WTC11 (cell line): ENCODE measurements around the gene AP1S1. TPM values are rescaled to one million over a fixed set of nuclear protein-coding genes. Genes with fewer than 3 reads are reported as not detected.

ENCODE experiments used
- ATF1 ChIP-seq: sonication (generic); formaldehyde crosslinking; IDR thresholded peaks from 2 replicates; pipeline ENCODE4 v1.8.1; 2023; ENCODE audit warnings: mild to moderate bottlenecking, moderate library complexity, missing genetic modification reagents
- CREB1 ChIP-seq: sonication (generic); formaldehyde crosslinking; IDR thresholded peaks from 2 replicates; pipeline ENCODE4 v1.8.0; 2023; ENCODE audit warnings: mild to moderate bottlenecking, missing genetic modification reagents
- CTCF ChIP-seq: fragments of 200-600 bp; IDR thresholded peaks from 2 replicates; pipeline ENCODE4 v1.8.0; 2022; ENCODE audit warnings: antibody characterized with exemption
- E2F5 ChIP-seq: sonication (generic); formaldehyde crosslinking; IDR thresholded peaks from 2 replicates; pipeline ENCODE4 v1.8.1; 2022; ENCODE audit warnings: mild to moderate bottlenecking, moderate library complexity, missing genetic modification reagents
- ESRRA ChIP-seq: sonication (generic); formaldehyde crosslinking; IDR thresholded peaks from 2 replicates; pipeline ENCODE4 v1.8.1; 2022; ENCODE audit warnings: mild to moderate bottlenecking, missing genetic modification reagents, borderline replicate concordance
- ETV6 ChIP-seq: sonication (generic); formaldehyde crosslinking; IDR thresholded peaks from 2 replicates; pipeline ENCODE4 v1.8.1; 2022; ENCODE audit warnings: mild to moderate bottlenecking, missing genetic modification reagents
- FOXP1 ChIP-seq: sonication (generic); formaldehyde crosslinking; IDR thresholded peaks from 2 replicates; pipeline ENCODE4 v1.8.0; 2022; ENCODE audit warnings: missing genetic modification reagents, mild to moderate bottlenecking, moderate library complexity, borderline replicate concordance
- HMGA2 ChIP-seq: fragments of 250-450 bp; sonication (Bioruptor Pico); IDR thresholded peaks from 2 replicates; pipeline ENCODE4 v1.4.0; 2021; ENCODE audit warnings: mild to moderate bottlenecking, moderate library complexity
- JUN ChIP-seq: sonication (generic); formaldehyde crosslinking; IDR thresholded peaks from 2 replicates; pipeline ENCODE4 v1.8.0; 2023; ENCODE audit warnings: mild to moderate bottlenecking, missing genetic modification reagents
- OVOL2 ChIP-seq: fragments of 250-450 bp; sonication (Bioruptor Pico); IDR thresholded peaks from 2 replicates; pipeline ENCODE4 v1.9.0; 2021; ENCODE audit warnings: mild to moderate bottlenecking, borderline replicate concordance
- SMAD4 ChIP-seq: sonication (generic); formaldehyde crosslinking; IDR thresholded peaks from 2 replicates; pipeline ENCODE4 v1.8.0; 2022; ENCODE audit warnings: mild to moderate bottlenecking, missing genetic modification reagents
- SOX15 ChIP-seq: fragments of 250-450 bp; sonication (Bioruptor Pico); IDR thresholded peaks from 2 replicates; pipeline ENCODE4 v1.9.0; 2021; ENCODE audit warnings: mild to moderate bottlenecking
- STAT6 ChIP-seq: sonication (generic); formaldehyde crosslinking; conservative IDR thresholded peaks from 2 replicates; pipeline ENCODE4 v1.8.1; 2023; ENCODE audit warnings: mild to moderate bottlenecking, low read depth, missing genetic modification reagents, moderate library complexity
- ZBTB43 ChIP-seq: sonication (generic); formaldehyde crosslinking; IDR thresholded peaks from 2 replicates; pipeline ENCODE4 v1.8.1; 2023; ENCODE audit warnings: mild to moderate bottlenecking, missing genetic modification reagents
- ZNF121 ChIP-seq: sonication (generic); formaldehyde crosslinking; IDR thresholded peaks from 2 replicates; pipeline ENCODE4 v1.8.0; 2023; ENCODE audit warnings: missing genetic modification reagents
- ZNF138 ChIP-seq: sonication (generic); formaldehyde crosslinking; conservative IDR thresholded peaks from 2 replicates; pipeline ENCODE4 v1.8.1; 2022; ENCODE audit warnings: mild to moderate bottlenecking, moderate library complexity, missing genetic modification reagents
- ZNF232 ChIP-seq: sonication (generic); formaldehyde crosslinking; IDR thresholded peaks from 2 replicates; pipeline ENCODE4 v1.8.0; 2022; ENCODE audit warnings: mild to moderate bottlenecking, missing genetic modification reagents
- ZNF512 ChIP-seq: sonication (generic); formaldehyde crosslinking; IDR thresholded peaks from 2 replicates; pipeline ENCODE4 v1.8.1; 2022; ENCODE audit warnings: missing genetic modification reagents, borderline replicate concordance
- total RNA-seq: library from RNA; stranded (reverse); gene quantifications from 3 replicates; pipeline ENCODE4 v1.2.3, GENCODE V29; 2021
- TF ChIP-seq, protein P1 (sequence below): sonication (generic); formaldehyde crosslinking; IDR thresholded peaks from 2 replicates; pipeline ENCODE4 v1.8.0; 2022; ENCODE audit warnings: missing genetic modification reagents
- TF ChIP-seq, protein P2 (sequence below): sonication (generic); formaldehyde crosslinking; IDR thresholded peaks from 2 replicates; pipeline ENCODE4 v1.8.0; 2023; ENCODE audit warnings: mild to moderate bottlenecking, missing genetic modification reagents
- TF ChIP-seq, protein P3 (sequence below): fragments of 250-450 bp; sonication (Bioruptor Pico); IDR thresholded peaks from 2 replicates; pipeline ENCODE4 v2.1.2; 2022; ENCODE audit warnings: mild to moderate bottlenecking, moderate library complexity

The AP1S1 gene
- total RNA-seq, 1 experiment from 2014 or later: 60.7 TPM

DNA sequence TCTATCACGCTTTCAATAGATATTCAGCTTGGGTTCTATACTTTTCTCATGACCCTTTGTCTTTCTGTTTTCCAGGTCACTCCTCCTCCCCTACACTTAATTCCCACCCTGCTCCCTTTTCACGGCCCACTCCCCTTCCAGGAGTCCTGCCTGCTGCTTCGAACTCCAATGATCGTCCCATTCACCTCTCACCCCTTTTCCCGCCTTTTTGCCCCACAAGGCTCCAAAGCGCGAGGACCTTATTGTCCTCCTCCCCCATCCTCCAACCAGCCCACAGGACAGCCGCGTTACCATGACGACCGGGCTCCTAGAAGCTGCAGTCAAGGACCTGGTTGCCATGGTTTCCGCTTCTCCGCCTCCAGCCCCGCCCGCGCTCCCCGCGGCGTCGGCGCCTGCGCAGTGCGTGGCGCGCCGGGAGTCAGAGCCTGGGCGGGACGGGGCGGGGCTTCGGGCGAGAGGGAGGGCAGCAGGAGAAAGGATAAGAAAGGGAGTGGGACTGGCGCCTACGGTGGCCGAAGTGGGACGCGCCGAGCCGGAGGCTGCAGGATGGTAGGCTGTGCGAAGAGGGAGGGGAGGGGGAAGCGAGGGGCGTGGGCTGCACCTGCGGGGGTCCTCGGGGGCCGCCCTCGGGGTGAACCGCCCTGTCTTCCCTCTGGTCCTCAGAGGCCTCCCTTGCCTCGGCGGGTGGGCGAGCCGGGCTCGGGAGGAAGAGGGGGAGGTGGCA, at the start of gene AP1S1 (continued):
- TF ChIP-seq ZBTB43 (CRISPR knock-in tag) (peak; percentile 76), OVOL2 (CRISPR knock-in tag) (no peak), ETV6 (peak; percentile 95), JUN (CRISPR knock-in tag) (no peak; the same call in 1 of the 2 replicates), ZNF232 (CRISPR knock-in tag) (peak; percentile 45; the same call in 1 of the 2 replicates), E2F5 (peak; percentile 87), ZNF512 (no peak), SMAD4 (CRISPR knock-in tag) (no peak), SOX15 (CRISPR knock-in tag) (no peak), CTCF (no peak), CREB1 (CRISPR knock-in tag) (peak; percentile 83; the same call in 1 of the 2 replicates), ZNF121 (CRISPR knock-in tag) (no peak), ESRRA (no peak), ZNF138 (CRISPR knock-in tag) (0 out of 2 replicates have a peak, but pooled peaks have one; percentile 85), HMGA2 (CRISPR knock-in tag) (no peak), FOXP1 (peak; percentile 91), ATF1 (CRISPR knock-in tag) (no peak), STAT6 (CRISPR knock-in tag) (no peak)
- TF ChIP-seq, protein P1, sequence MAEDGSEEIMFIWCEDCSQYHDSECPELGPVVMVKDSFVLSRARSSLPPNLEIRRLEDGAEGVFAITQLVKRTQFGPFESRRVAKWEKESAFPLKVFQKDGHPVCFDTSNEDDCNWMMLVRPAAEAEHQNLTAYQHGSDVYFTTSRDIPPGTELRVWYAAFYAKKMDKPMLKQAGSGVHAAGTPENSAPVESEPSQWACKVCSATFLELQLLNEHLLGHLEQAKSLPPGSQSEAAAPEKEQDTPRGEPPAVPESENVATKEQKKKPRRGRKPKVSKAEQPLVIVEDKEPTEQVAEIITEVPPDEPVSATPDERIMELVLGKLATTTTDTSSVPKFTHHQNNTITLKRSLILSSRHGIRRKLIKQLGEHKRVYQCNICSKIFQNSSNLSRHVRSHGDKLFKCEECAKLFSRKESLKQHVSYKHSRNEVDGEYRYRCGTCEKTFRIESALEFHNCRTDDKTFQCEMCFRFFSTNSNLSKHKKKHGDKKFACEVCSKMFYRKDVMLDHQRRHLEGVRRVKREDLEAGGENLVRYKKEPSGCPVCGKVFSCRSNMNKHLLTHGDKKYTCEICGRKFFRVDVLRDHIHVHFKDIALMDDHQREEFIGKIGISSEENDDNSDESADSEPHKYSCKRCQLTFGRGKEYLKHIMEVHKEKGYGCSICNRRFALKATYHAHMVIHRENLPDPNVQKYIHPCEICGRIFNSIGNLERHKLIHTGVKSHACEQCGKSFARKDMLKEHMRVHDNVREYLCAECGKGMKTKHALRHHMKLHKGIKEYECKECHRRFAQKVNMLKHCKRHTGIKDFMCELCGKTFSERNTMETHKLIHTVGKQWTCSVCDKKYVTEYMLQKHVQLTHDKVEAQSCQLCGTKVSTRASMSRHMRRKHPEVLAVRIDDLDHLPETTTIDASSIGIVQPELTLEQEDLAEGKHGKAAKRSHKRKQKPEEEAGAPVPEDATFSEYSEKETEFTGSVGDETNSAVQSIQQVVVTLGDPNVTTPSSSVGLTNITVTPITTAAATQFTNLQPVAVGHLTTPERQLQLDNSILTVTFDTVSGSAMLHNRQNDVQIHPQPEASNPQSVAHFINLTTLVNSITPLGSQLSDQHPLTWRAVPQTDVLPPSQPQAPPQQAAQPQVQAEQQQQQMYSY (CRISPR knock-in tag): 0 out of 2 replicates have a peak, but pooled peaks have one; percentile 10
- TF ChIP-seq, protein P2, sequence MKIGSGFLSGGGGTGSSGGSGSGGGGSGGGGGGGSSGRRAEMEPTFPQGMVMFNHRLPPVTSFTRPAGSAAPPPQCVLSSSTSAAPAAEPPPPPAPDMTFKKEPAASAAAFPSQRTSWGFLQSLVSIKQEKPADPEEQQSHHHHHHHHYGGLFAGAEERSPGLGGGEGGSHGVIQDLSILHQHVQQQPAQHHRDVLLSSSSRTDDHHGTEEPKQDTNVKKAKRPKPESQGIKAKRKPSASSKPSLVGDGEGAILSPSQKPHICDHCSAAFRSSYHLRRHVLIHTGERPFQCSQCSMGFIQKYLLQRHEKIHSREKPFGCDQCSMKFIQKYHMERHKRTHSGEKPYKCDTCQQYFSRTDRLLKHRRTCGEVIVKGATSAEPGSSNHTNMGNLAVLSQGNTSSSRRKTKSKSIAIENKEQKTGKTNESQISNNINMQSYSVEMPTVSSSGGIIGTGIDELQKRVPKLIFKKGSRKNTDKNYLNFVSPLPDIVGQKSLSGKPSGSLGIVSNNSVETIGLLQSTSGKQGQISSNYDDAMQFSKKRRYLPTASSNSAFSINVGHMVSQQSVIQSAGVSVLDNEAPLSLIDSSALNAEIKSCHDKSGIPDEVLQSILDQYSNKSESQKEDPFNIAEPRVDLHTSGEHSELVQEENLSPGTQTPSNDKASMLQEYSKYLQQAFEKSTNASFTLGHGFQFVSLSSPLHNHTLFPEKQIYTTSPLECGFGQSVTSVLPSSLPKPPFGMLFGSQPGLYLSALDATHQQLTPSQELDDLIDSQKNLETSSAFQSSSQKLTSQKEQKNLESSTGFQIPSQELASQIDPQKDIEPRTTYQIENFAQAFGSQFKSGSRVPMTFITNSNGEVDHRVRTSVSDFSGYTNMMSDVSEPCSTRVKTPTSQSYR: 0 out of 2 replicates have a peak, but pooled peaks have one; percentile 87
- TF ChIP-seq, protein P3, sequence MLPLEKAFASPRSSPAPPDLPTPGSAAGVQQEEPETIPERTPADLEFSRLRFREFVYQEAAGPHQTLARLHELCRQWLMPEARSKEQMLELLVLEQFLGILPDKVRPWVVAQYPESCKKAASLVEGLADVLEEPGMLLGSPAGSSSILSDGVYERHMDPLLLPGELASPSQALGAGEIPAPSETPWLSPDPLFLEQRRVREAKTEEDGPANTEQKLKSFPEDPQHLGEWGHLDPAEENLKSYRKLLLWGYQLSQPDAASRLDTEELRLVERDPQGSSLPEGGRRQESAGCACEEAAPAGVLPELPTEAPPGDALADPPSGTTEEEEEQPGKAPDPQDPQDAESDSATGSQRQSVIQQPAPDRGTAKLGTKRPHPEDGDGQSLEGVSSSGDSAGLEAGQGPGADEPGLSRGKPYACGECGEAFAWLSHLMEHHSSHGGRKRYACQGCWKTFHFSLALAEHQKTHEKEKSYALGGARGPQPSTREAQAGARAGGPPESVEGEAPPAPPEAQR (CRISPR knock-in tag): no peak
